Kidney (tissue), 14 donors: Measurements from ENCODE around the gene FOXA1. TPM values are rescaled to one million over a fixed set of nuclear protein-coding genes. Genes with fewer than 3 reads are reported as not detected.

Experiments used
- DNase-seq, 5 donors: peaks; one replicate each; pipeline ENCODE4 v3.0.0-alpha.2; 2013 to 2020
- FAIRE-seq: peaks from 2 replicates; lab custom pipeline; 2012; peaks lifted over from hg19 to GRCh38; lab: Jason Lieb, UNC
- H3K27ac ChIP-seq, 2 donors: one replicate each; pipeline ENCODE4 v1.7.0; 2013; ENCODE audit warnings: low read depth in 2 of 2, low read length in 2 of 2, inconsistent platforms in 1 of 2
- H3K27me3 ChIP-seq: one replicate; pipeline ENCODE4 v1.7.1; 2013; ENCODE audit warnings: low read length, inconsistent platforms; ENCODE audit not compliant: control insufficient read depth, insufficient read depth
- H3K36me3 ChIP-seq, 3 donors: one replicate each; pipeline versions ENCODE4 v1.7.0 to v1.7.1; 2013; ENCODE audit warnings: low read length in 3 of 3, control low read depth in 1 of 3, inconsistent platforms in 1 of 3; ENCODE audit not compliant: insufficient read depth in 3 of 3, control insufficient read depth in 2 of 3
- H3K4me1 ChIP-seq, 3 donors: one replicate each; pipeline versions ENCODE4 v1.7.0 to v1.7.1; 2013; ENCODE audit warnings: low read length in 3 of 3, inconsistent platforms in 1 of 3, low read depth in 1 of 3; ENCODE audit not compliant: control insufficient read depth in 2 of 3, insufficient read depth in 2 of 3
- H3K4me3 ChIP-seq, 3 donors: one replicate each; pipeline versions ENCODE4 v1.7.0 to v1.8.1; 2013; ENCODE audit warnings: low read length in 3 of 3, control low read depth in 1 of 3, inconsistent platforms in 1 of 3
- H3K9ac ChIP-seq, 3 donors: one replicate each; pipeline versions ENCODE4 v1.7.0 to v1.7.1; 2013; ENCODE audit warnings: low read length in 3 of 3, control low read depth in 1 of 3, inconsistent platforms in 1 of 3
- H3K9me3 ChIP-seq, 3 donors: one replicate each; pipeline versions ENCODE4 v1.7.0 to v1.7.1; 2013; ENCODE audit warnings: low read length in 3 of 3, control low read depth in 1 of 3, inconsistent platforms in 1 of 3; ENCODE audit not compliant: control insufficient read depth in 2 of 3, insufficient read depth in 1 of 3
- CTCF ChIP-seq: IDR thresholded peaks from 3 replicates; pipeline ENCODE4 v1.5.1; 2012; ENCODE audit warnings: mild to moderate bottlenecking, moderate library complexity, borderline replicate concordance; ENCODE audit not compliant: insufficient read depth; ENCODE audit errors: extremely low read depth
- intact Hi-C: fragments of 100-400 bp; cut with DNase I; formaldehyde crosslinking; loops from one replicate; pipeline ENCODE4 v1.11.1; 2022
- polyA plus RNA-seq: library from polyadenylated mRNA; stranded (reverse); fragments of 350-450 nt; fragmentation: Illumina TruSeq; extraction: RNeasy Lipid Tissue Mini Kit (QIAGEN cat#74804); gene quantifications from one replicate; pipeline ENCODE4 v1.2.3, GENCODE V29; 2014; ENCODE audit warnings: low read depth, low replicate concordance; ENCODE audit not compliant: insufficient read depth
- total RNA-seq: library from RNA; stranded (reverse); fragmentation: NEBNext Ultra II Directional; extraction: Animal tissue kit (Norgen Biotek cat#: 25700); gene quantifications from one replicate; pipeline ENCODE4 v1.2.1, GENCODE V29; 2021
- donor health status: control.
- donor health status: control.
- donor health status: control.
- donor health status: control.
- donor health status: control.
- donor health status: DM: yes; HTN: yes; CAD: no.
- donor health status: Normal renal cell carcinoma (clear cell type).

The FOXA1 gene
- total and polyA plus RNA-seq, 2 donors from 2014 or later: not detected

GRCh38 chr14:37625597-37626595 is 30.8 kb upstream of the FOXA1 start:
- FAIRE-seq (no peak), DNase-seq (no peak)
- Histone ChIP-seq H3K36me3 (no peaks in the 10 kb centered on the region), H3K4me1 (no peaks in the 10 kb centered on the region), H3K9me3 (no peaks in the 10 kb centered on the region), H3K27ac (no peak overlapping the region), H3K4me3 (no peak overlapping the region), H3K27me3 (peaks cover 9% of the 10 kb centered on the region), H3K9ac (no peak overlapping the region)
- intact Hi-C loops: no loop called here
- TF ChIP-seq CTCF: no peak

- no peak for FAIRE-seq
Measured at GRCh38 chr14:37623971-37624370, 28.9 kb upstream of the FOXA1 start.

GRCh38 chr14:37623426-37623951 is 28.4 kb upstream of the FOXA1 start:
- no peak overlapping the region for H3K27ac ChIP-seq
- TF ChIP-seq CTCF: no peak
- DNase-seq: no peak

More at GRCh38 chr14:37623971-37624370, 28.9 kb upstream of the FOXA1 start:
- DNase-seq: no peak
- no peaks in the 10 kb centered on the region for H3K36me3 ChIP-seq
- peaks cover 10% of the 10 kb centered on the region for H3K27me3 ChIP-seq
- intact Hi-C loops: no loop called here
- no peak for TF ChIP-seq CTCF
- H3K27ac ChIP-seq: no peak overlapping the region
- no peak overlapping the region for H3K9ac ChIP-seq
- H3K4me3 ChIP-seq: no peak overlapping the region
- no peaks in the 10 kb centered on the region for H3K4me1 ChIP-seq
- no peaks in the 10 kb centered on the region for H3K9me3 ChIP-seq

More at GRCh38 chr14:37623426-37623951, 28.4 kb upstream of the FOXA1 start:
- H3K9me3 ChIP-seq: no peaks in the 10 kb centered on the region
- no peak for FAIRE-seq
- no peaks in the 10 kb centered on the region for H3K4me1 ChIP-seq
- H3K27me3 ChIP-seq: peaks cover 10% of the 10 kb centered on the region
- H3K36me3 ChIP-seq: no peaks in the 10 kb centered on the region
- H3K4me3 ChIP-seq: no peak overlapping the region
- H3K9ac ChIP-seq: no peak overlapping the region
- intact Hi-C loops: no loop called here
